H1 (cell line): ENCODE measurements around the gene HRH3. TPM values are rescaled to one million over a fixed set of nuclear protein-coding genes. Genes with fewer than 3 reads are reported as not detected.

Experiments used
- CBX5 ChIP-seq: fragments of 300-800, 300-1000 bp; sonication (generic); IDR thresholded peaks from 2 replicates; pipeline ENCODE4 v1.7.1; 2016; ENCODE audit warnings: antibody characterized with exemption, low read length, low read depth
- JUN ChIP-seq: IDR thresholded peaks from 2 replicates; pipeline ENCODE4 v1.6.1; 2011; ENCODE audit warnings: low read depth, mild to moderate bottlenecking, improper control_type of control experiment, low read length
- PHF8 ChIP-seq: fragments of 200-600 bp; sonication (generic); conservative IDR thresholded peaks from 2 replicates; pipeline ENCODE4 v1.7.1; 2012; ENCODE audit warnings: low read depth, mild to moderate bottlenecking, inconsistent platforms, low read length, moderate library complexity
- SP4 ChIP-seq: IDR thresholded peaks from 2 replicates; pipeline ENCODE4 v1.6.1; 2012; ENCODE audit warnings: low read length, inconsistent platforms
- SRF ChIP-seq: IDR thresholded peaks from 2 replicates; pipeline ENCODE4 v1.6.1; 2011; ENCODE audit warnings: mild to moderate bottlenecking, low read depth, low read length, moderate library complexity
- SUZ12 ChIP-seq: fragments of 200-600 bp; sonication (generic); IDR thresholded peaks from 2 replicates; pipeline ENCODE4 v1.6.1; 2012; ENCODE audit warnings: mild to moderate bottlenecking, inconsistent platforms, low read length, moderate library complexity, mixed read lengths
- polyA plus RNA-seq, 7 experiments: library from polyadenylated mRNA; depleted of rRNA in 3 of 7; stranded (reverse) in 5 of 7; unstranded in 2 of 7; fragments of >200 nt in 5 of 7; fragments of 200-250 nt in 2 of 7; gene quantifications; 1 replicate in 5 of 7; 2 replicates in 1 of 7; 4 replicates in 1 of 7; pipeline versions ENCODE4 v1.2.1 to v1.2.3, GENCODE V29; 2011 to 2013; ENCODE audit warnings: missing spikeins in 2 of 7, mixed read lengths in 2 of 7
- total RNA-seq: library from RNA; stranded (reverse); fragmentation: NEBNext Ultra II Directional; extraction: Animal tissue kit (Norgen Biotek cat#: 25700); gene quantifications from 2 replicates; pipeline ENCODE4 v1.2.1, GENCODE V29; 2021

Gene HRH3
- total and polyA plus RNA-seq, 2 of the 8 experiments (the other 6 are each of a cell fraction or from before 2014, with no cell fraction given), result 2.0 to 4.5 TPM

GRCh38 chr20:62186887-62187866 is 32.9 kb downstream of the HRH3 start (continued):
- TF ChIP-seq SP4, result no peak
- TF ChIP-seq SRF, result no peak
- no peak for TF ChIP-seq PHF8
- TF ChIP-seq JUN, result no peak
- no peak for TF ChIP-seq CBX5
- TF ChIP-seq SUZ12, result no peak
